Transverse colon (tissue), 4 donors: ENCODE results near the gene RTN3.

Experiments used
- CTCF ChIP-seq, 5 experiments: fragments of 200-600 bp in 3 of 5; fragments of 450-650 bp in 2 of 5; sonication (generic) in 3 of 5; IDR thresholded peaks; 1 replicate in 2 of 5; 2 replicates in 3 of 5; pipeline ENCODE4 v1.5.1; 2016 to 2017; ENCODE audit warnings: antibody characterized with exemption in 5 of 5, inconsistent platforms in 3 of 5, mild to moderate bottlenecking in 2 of 5, moderate library complexity in 1 of 5
- EP300 ChIP-seq: sonication (generic); formaldehyde crosslinking; IDR thresholded peaks from one replicate; pipeline ENCODE4 v1.6.1; 2017; ENCODE audit warnings: antibody characterized with exemption, low read depth
- POLR2A ChIP-seq: fragments of 450-650 bp; IDR thresholded peaks from one replicate; pipeline ENCODE4 v1.6.1; 2016; ENCODE audit warnings: antibody characterized with exemption, mild to moderate bottlenecking, moderate library complexity
- POLR2AphosphoS5 ChIP-seq, 3 donors: sonication (generic); formaldehyde crosslinking; IDR thresholded peaks; one replicate each; pipeline ENCODE4 v1.6.1; 2016; ENCODE audit warnings: antibody characterized with exemption in 3 of 3

GRCh38 chr11:63709336-63709884 is 28.1 kb downstream of the RTN3 start:
- TF ChIP-seq CTCF (IDR thresholded peaks at IDR 0.05) = no peak
- no peak for TF ChIP-seq POLR2A
- TF ChIP-seq POLR2AphosphoS5 (IDR thresholded peaks at IDR 0.05) = no peak
- no peak for TF ChIP-seq EP300
